NCI-H1930 (cell line): Measurements from ENCODE around the gene BCAP29.

Experiments used
- DNase-seq, 2 experiments: peaks; one replicate each; lab custom pipeline; 2025; lab: John Stamatoyannopoulos, UW

Gene BCAP29

DNA sequence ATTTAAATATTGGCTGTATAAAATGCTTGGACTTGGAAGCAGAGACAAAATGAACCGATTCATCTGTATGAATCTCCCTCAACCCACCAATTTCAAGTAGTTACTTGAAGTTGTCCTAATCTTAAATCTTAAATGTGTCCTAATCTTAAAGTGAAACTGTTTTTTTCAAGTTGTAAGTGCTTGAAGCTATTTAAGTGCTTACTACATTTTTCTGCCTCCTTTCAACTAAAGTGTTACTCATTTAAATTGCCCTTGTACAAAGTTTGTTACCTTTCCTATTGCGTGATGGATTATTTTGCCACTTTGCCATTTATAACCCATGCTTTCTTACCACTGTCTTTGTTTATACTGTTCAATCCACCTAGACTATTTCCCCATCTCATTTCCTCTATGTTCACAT is 2.8 kb downstream of the BCAP29 start:
- DNase-seq: no peak

DNA sequence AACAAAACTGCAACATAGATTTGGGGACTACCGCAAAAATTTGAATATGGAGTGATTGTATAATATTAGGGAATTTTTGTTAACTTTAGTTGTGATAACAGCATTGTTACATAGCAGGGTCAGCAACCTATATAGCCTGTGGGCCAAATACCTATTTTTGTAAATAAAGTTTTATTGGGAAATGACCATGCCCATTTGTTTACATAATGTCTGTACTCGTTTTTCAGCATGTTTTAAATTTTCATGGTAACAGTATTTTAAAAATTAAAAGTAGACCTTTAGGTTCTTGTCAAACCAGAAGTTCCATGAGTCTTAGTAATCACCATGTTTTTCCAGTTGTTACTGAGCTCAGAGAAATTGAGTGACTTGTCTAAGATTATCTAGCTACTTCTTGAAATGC is 4.7 kb downstream of the BCAP29 start:
- DNase-seq: no peak

DNA sequence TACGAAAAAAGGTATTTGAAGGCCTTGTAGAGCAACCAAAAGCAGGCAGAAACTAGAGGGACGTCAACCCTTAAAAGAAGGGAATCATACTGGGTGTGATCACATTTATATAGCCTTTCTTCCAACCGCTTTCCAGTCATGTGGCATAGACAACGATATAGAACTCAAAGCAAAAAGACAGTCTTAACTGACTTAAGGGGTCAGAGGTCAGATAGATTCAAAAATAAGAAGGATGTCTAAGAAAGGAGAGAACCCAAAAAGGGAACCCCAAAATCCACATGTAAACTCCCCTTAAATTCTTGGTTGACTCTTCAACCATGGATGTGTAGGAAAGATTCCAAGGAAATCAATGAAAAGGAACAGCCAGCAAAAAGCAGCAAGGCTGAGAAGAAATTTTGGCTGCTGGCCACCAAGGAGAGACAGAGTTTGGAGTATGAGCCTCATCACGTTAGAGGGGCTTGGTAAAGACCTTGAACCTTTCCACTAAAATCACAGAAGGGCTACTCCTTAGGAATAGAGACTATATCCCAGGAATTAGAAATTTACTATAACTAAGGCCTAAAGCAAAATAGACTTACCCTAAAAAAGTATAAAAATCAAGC is 8.6 kb downstream of the BCAP29 start:
- no peak for DNase-seq

DNA sequence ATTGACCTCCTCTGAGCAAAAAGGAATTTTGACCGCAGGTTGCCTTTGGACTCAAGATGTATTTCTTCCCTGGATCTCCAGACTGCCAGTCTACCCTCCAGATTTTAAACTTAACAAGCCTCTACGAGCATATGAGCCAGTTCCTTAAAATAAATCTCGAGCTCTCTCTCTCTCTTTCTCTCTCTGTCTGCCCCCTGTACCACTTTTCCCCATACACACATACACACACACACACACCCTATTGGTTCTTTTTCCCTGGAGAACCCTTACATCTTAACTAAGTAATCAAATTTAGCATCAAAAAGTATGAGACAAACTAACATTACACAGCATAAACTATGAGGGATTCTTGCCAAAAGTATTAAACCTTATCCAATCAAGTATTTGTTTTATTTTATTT is 11.4 kb downstream of the BCAP29 start:
- no peak for DNase-seq

DNA sequence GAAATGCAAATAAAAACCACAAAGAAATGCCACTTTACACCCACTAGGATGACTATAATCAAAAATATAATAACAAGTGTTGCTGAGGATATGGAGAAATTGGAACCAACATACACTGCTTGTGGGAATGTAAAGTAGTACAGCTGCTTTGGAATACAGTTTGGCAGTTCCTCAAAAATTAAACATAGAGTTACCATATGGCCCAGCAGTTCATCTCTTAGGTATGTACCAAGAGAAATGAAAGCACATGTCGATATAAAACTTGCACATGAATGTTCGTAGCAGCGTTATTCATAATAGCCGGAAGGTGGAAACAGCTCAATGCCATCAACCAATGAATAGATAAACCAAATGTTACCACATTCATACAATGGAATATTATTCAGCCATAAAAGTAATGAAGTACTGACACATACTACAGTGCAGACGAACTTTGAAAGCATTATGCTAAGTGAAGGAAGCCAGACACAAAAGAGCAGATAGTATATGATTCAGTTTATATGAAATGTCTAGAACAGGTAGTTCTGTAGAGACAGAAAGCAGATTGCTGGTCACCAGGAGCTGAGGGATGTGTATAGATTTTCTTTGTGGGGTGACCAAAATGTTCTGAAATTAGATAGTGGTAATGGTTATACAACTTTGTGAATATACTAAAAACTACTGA is 12.4 kb downstream of the BCAP29 start:
- DNase-seq: no peak

DNA sequence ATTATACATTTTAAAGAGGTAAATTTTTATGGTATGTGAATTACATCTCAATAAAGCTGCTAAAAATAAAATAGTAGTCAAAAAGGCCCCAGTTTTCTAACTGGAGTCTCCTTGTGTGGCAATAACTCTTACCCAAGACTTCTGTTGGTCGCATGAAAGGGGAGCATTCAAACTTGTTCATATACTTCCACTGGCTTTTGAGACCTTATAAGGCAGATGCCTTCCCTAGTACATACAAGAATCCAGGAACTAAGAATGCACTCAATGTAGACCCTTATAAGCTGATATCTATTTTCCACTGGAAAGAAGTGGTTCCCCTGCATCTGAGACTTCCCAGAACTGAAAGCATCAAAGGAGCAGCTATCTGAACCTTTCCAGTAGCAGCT is 13.0 kb downstream of the BCAP29 start:
- no peak for DNase-seq

DNA sequence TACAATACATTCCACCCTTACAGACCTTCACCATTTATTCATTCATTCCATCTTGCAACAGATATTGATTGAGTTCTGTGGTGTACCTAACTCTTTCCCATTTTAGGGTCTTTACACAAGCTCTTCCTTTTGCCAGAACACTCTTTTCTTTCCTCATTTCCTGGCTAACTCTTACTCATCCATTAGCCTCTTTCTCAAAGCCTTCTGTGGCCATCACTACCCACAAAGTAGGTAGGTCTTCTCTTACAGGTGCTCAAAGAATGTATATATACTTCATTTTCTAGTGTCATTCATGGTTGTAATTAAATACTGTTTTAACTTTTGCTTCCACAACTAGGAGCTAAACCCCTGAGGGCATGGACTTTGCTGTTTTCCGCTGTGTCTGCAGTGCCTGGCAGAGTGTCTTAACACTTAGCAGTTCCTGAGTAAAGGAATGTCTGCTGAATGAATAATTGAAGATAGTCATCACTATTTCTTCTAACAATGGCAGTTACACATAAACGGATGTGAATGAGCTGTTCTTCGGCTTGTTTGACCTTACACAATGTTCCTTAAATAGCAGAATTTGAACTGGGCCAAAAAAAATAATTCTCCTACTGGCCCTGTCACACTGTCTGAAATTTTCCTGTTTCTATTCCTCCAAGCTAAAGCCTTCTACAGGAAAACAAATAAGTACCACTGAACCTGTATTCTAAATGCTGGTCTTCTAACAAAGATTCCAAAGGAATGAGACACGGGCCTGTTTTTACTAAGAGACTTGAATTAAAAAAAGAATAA is 15.1 kb downstream of the BCAP29 start:
- no peak for DNase-seq

DNA sequence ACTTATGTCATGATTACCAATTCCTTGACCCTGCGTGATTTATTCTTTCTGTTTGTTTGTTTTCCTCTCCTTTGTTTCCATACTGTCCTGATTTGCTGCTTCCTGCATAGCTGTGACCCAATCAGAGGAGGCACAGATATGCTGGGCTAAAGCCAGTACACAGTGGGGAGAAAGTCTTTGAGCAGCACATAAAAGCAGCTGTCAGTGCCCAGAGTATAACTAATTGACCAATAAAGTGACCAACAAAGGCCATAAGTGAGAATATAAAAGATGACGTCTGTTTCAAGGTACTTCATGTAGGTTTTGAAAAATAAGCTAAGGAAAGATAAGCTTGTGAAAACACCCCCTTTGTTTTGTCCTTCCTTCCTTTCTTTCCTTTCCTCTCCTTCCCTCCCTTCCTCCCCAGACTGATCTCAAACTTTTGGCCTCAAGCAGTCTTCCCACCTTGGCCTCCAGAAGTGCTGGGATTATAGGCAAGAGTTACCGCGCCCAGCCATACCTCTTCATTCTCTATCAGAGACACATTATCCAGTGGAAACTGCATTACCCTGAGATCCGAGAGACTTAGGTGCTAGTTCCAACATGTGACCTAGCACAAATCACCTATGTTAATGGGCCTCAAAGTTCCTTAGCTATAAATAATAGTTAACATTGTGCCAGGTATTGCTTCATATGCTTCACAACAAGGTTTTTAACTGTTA is 17.0 kb downstream of the BCAP29 start:
- no peak for DNase-seq

DNA sequence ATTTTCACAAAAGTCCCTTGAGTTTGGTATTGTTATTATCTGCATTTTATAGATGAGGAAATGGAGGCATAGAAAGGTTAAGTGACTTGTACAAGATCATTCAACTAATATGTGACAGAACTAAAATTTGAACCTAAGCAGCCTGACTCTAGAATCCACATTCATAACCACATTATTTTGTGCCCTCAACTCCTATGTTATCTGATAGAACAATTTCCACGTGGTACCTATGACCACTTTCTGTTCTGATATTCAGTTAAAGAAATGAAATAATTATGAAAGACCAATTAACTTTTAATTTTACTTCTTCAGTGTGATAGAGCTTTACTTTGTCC is 17.5 kb downstream of the BCAP29 start:
- DNase-seq: no peak

DNA sequence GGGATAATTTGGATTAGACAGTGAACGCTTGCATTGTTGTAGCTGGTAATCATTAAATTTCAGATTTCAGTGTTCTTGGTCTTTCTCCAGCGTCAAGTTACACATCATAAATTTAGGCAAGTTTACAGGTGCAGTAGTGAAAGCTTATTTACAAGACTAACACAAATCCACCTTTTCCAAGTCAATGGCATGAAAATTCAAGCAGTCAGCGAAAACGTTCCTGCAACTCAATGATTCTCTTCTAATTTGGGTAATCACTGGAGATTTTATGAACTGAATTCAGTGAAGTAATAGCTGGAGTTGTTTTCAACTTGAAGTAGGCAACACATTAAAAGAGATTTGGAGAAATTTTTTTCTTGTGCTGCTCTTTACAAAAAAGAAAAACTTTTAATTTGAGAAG is 17.9 kb downstream of the BCAP29 start:
- no peak for DNase-seq

DNA sequence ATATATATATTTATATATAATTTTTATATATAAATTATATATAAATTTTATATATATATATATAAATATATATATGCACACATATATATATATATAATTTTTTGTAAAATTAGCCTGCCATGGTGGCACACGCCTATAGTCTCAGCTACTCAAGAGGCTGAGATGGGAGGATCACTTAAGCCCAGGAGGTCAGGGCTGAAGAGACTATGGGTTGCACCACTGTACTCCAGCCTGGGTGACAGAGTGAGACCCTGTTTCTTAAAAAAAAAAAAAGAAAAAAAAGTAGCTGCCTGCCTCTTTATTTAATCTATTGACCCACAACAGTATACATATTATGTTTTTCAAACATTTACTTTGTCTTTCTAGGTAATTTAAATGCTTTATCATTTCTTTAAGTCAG is 19.2 kb downstream of the BCAP29 start:
- no peak for DNase-seq

DNA sequence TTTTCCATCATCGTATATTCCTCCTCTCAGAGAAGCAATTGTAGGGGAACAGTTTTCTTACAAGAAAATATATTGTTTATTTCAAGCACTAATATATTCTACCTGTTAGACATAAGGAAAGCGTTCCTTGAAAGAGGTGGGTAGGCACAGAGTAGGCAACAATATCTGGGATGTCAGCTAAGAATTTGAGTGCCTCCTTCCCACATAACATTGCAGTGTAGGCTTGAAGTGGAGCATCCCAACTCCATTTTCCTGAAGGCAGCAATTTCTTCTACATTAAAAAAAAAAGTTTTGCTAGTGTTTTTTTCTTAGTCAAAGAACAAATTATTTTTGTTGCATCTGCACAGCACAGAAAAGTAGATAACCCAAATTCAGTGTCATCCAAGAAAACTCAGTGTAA is 20.8 kb downstream of the BCAP29 start:
- DNase-seq: no peak

DNA sequence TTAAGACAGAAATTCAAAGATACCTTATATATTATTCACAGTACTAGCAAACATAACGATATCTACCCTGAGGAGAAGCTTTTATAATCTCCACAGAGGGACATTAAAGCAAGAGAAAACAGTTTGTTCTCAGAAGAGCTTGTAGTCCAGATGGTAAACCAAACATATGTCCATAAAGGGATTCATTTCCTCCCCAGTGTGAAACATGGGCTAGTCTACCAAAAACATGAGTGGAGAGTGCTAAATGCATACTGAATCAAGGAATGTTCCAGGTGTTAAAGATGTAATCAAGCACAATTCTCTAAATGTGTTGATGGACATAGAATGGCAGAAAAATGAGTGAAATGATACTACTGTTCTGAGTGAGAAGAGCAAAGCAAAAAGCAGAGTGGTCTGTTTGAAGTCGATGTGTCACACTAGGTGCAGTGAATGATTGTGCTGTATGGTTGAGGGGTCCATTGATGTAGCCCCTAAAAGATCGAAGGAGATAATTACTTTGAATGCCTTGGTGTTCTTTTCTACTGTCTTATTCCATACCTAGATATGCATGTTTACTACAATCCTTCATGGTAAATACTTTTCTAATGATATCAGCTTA is 25.3 kb downstream of the BCAP29 start:
- DNase-seq: no peak

DNA sequence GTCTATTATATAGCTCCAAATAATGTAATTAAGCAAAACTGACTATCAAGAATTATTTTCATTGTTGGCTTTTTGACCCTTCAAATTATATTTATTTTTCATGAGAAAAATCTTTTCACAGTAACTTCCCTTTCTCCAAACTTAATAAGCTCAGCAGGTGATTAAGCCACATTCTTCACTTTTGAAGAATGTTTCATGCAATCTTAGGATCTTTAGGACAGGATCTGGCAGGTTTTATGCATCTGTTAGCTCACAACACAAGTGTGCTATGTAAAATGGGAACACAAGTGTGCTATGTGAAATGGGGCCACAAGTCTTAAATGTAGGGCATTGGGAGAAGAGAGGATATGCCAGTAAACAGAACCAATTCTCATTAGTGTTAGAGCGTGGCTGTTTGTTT is 26.3 kb downstream of the BCAP29 start:
- no peak for DNase-seq

DNA sequence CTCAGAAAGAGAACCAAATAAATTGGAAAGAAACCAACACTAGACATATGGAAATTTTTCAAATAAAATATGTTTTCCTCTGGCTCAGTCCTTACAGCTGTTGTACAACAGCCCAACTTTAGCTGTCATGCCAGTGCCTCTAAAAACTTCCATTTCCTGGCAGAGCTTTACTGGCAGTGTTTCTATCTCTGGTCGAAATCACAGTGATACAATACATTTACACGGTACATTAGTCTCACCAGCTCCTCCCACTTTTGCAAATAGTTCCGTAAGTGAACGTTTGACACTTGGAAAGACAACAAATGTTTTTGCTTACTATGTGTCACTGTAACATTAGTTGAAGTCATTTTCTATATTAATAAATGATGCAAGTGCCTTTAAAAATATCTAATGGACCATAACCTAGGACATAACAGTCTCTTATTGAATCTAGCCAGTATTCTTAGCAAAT is 29.8 kb downstream of the BCAP29 start:
- no peak for DNase-seq

DNA sequence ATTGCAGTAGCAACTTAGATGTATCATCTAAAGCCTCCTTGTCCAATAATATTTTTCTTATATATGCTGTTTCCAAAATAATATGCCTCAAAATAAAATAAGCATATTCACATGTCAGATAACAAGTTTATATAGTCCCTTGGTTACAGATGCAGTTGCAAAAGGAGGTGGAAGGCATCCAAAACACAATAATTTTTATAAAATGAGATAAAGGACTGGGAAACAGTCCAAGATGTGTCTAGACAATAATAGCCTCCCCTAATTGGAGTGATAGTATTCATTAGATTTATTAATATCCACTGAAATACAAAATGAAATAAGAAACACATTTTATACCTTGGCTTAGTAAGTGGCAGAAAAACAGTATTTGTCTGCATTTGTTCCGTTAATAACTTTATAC is 30.3 kb downstream of the BCAP29 start:
- DNase-seq: no peak

DNA sequence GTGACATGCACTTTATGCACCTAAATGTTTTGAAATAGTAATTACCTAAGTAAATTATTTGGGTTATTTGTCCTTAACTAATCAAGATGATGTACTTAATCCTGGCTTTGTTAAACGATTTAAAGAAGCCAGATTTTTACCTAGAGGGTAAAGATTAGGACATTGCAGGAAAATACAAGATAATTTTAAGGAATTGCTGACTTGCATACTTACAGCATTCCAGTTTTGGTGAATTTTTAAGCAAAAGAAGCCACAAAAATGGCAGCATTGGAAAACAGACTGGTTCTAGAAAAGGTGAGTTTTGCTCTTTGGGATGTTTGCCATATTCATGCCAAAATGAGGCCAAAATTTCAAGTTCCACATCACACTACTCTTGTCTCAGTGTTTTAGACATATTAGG is 33.4 kb downstream of the BCAP29 start:
- DNase-seq: no peak

DNA sequence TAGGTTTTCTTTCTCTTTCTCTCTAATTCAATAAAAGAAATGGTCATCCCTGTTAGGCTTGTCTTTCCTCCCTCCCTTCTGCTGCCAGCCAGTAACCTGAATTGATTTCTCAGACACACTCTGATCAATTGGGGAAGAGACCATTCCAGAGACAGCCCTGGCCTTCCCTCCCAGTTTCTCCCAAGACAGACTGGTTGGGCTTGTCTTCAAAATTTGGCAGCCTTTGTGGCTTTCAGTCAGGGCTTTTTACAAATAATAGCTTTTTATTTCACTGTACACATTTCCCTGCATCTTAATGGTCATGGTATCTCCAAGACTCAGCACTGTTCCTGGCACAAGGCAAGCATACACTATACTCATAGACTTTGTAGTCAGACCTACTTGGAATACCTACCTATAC is 33.9 kb downstream of the BCAP29 start:
- DNase-seq: no peak

DNA sequence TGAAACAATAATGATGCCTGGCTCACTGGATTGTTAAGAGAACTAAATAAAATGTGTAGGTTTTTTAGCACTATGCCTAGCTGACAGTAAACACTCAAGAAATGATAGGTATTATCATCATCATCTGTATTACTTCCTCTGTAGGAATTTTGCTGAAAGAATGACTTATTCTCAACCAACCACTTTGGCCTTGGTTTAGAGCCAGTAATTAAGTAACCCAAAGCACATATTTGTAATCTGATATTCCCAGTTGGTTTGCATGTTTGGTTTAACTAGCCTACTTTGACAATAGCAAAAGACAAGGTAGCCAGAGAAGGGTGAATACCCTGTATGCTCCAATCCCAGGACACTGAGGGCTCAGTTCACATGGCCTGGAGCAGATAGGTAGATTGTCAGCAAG is 34.4 kb downstream of the BCAP29 start:
- DNase-seq: no peak

DNA sequence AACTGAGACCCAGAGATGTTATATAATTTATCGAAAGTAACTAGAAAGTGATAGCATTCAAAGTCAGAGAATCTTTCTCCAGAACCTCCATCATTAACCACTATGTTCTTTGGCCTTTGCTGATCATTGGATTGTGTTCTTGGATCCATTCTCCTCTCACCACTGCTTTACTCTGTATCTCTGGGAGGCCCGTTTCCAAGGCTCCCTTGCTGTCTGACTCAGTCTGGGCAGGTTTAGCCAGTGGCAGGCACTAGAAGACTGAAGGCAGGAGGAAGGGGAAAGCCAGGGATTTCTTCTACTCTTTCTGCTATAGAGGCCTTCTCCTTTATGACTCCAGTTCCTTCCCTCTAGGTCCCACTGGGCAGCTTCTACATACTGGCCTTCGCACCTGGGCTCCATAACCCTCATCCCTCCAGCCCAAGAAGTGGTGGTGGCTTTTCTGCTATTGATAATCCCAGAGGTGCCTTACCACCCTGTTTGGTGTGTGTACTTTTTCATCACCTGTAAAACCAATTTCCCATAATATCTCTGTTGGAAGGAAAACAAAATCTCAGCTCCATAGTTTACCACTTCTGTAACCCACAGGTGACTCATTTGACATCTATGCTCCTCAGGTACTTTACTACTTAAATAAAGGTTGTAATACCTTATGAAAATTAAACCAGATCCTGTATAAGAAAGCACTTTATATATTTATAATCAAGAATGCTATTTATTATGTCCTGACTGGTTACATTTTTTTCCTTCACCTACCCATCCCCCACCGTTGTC is 36.0 kb downstream of the BCAP29 start:
- DNase-seq: no peak

DNA sequence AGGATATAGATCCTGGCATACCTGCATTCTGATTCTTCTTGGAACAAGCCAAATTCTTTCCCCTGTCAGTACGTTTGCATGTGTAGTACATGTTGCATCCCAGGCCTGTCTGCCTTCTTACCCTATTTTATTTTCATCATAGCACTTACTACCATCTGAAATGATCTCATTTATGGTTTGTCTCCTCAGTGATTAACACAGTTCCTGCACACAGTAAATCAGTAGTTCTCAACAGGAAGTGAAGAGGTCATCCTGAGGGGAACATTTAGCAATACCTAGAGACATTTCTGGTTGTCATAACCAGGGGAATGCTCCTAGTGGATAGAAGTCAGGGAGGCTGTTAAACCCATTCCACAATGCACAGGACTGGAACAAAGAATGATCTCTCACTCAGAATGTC is 42.4 kb downstream of the BCAP29 start:
- no peak for DNase-seq

DNA sequence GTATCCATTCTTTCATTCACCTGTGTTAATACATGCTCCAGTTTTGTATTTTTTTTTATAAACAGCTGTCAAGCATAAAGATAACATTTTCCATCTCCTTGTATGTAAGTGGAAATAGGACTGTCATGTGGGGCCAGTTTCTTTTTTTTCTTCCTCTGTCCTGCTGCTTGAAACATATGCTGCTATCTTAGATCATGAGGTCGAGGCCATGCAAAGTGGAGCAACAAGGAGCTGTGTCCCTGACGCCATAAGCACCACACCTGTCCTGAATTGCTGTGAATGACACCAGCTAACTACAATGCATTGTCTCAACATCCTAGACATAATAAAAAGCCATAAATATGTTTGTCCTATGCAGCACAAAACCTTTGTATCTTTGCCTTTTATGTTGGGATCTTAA is 42.8 kb downstream of the BCAP29 start:
- DNase-seq: no peak
